Measurements from ENCODE around the gene ATP9A.

- TF ChIP-seq POLR2A (IDR thresholded peaks at IDR 0.05; ENCODE audit: low read depth, low read length) (no peak), PAX5 (IDR thresholded peaks at IDR 0.05; ENCODE audit: insufficient read depth, low read length, severe bottlenecking) (no peak), TAF1 (IDR thresholded peaks at IDR 0.05; ENCODE audit: low read depth, low read length) (no peak), POLR2AphosphoS5 (IDR thresholded peaks at IDR 0.05; ENCODE audit: low read depth, low read length) (no peak), POU2F2 (IDR thresholded peaks at IDR 0.05; ENCODE audit: low read depth, low read length) (no peak), SPI1 (IDR thresholded peaks at IDR 0.05; ENCODE audit: low read depth, low read length) (no peak)
Measured at GRCh38 chr20:51637241-51637640, 130.9 kb downstream of the ATP9A start.
